ENCODE measurements around the gene AXIN1.
A peak's percentile ranks its signal among the peaks of the same experiment; 100 is the strongest.
"Not testable (repeated sequence)": the region's sequence is repeated elsewhere in the genome, so short reads cannot be mapped to it uniquely, and the experiment has no call there.

AXIN1 gene

GRCh38 chr16:354971-355461 lies 2.5 kb upstream of the AXIN1 start:
- no peak for DNase-seq (ENCODE audit: low spot score)

- DNase-seq (ENCODE audit: low spot score): no peak
These were observed 1.9 kb upstream of the AXIN1 start for GRCh38 chr16:354291-354881.

DNA sequence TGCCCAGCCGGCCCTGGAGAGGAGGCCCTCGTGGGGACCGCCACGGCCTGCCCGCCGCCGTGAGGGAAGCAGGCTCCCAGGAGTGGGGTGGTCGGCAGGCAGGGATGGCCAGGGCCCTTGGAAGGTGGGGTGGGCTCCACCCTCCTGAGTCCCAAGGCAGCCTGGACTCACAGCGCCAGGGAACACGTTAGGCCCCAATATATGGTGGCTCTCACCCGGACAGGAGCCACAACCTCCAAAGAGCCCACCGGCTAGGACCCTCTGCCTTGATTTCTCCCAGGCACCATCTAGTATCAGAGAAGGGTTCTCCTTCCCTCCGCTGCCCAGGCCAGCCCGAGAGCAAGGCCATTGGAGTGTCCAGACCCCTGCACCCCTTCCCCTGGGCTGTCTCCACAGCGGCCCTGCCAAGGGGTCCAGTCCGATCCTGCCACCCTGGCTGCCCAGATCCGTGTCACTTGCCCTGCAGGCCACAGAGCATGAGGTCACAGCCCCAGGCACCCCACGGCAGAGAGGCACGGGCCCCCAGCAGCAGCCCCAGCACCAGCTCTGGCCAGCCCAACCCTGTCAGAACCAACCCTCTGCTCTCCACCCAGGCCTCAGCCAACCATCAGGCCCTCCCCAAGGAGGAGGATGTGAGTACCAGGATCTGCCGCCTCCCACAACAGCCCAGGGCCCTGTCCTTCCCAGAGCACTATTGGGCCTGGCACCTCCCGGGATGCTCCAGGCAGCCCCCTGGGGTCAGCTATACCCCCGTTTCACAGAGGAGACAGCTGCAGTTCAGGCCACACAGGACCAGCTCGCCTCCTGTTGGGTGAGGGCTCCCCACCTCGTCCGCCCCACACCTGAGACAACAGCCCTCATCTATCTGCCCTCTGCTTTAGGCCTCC lies 1.1 kb upstream of the AXIN1 start:
- peak; percentile 21 for DNase-seq (ENCODE audit: low spot score)

DNA sequence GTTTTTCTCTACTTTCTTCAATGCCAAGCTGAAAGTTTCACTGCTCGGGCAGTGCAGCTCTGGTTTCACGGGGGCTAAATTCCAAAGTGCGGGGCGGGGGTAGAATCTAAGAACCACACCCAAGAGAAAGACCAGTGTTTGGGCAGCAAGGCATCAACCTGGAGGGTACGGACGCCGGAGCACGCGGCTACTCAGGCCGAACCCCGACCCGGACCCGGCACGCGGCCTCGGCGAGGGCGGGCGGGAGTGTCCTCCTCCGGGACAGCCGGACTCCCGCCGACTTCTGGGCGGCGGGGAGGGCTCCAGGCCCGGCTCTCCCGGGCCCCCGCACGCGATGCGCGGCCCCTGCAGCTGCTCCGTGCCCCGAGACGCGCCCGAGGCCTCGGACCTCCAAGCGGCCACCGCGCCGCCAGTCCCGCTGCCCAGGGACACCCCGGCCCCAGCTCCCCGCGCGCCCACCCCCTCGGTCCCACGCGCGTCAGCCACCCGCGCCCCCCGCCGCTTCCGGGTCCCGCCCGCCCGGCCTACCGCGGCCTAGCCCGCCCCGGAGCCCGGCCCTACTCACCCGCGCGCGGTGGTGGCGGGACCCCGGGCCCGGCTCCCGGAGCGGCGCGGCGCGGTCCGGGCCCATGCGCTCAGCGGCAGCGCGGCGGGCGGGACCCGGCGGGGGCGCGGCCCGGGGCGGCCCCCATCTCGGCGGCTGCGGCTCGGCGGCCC lies 561 bp downstream of the AXIN1 start:
- DNase-seq (ENCODE audit: low spot score): no peak

DNA sequence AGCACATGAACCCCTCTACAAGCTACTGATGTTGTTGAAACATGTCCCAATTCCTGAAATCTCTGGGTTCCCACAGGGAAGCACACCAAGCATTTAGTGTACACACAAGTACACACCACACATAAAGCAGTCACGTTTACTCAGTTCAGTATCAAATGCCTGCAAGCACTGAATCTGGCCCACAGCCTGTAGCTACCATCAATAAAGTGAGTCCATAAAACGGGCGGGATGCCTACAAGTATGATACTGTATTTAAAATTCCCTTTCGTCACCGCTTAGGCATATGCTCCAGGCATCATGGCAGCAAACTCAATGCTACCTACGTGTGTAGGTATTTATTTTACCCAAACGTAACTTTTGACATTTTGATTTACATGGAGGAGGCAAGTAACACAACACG lies 2.3 kb downstream of the AXIN1 start:
- DNase-seq (ENCODE audit: low spot score): no peak

- DNase-seq (ENCODE audit: low spot score): no peak
These were observed 3.3 kb downstream of the AXIN1 start for GRCh38 chr16:349211-349610.

DNA sequence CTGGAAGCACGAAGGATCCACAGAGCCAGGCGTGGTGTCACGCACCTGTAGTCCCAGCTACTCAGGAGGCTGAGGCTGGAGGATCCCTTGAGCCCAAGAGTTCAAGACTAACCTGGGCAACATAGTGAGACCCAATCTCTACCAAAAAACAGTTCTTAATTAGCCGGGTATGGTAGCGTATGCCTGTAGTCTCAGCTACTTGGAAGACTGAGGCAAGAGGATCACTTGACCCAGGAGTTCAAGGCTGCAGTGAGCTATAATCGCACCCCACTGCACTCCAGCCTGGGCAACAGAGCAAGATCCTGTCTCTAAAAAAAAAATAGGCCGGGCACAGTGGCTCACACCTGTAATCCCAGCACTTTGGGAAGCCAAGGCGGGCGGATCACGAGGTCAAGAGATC lies 4.0 kb downstream of the AXIN1 start:
- DNase-seq (ENCODE audit: low spot score): not testable (repeated sequence)

DNA sequence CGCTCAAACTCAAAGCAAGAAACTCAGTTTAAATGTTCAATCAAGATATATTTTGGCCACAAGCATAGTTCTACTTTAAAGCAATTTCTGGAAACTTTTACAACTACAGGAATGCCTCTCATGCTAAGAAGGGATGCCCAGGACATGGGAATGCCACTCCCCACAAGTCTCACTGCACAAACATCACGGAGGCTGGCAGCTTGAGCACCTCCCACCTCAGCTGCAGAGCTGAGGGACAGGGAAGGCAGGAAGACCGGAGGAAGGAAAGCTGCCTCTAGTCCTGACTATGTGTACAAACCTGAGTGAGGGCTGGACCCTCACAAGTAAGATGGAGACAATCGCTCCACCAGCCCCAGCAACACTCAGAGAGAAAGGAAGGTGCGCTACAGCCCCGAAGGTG lies 5.3 kb downstream of the AXIN1 start:
- DNase-seq (ENCODE audit: low spot score): no peak

- no peak for DNase-seq (ENCODE audit: low spot score)
These were observed 5.9 kb downstream of the AXIN1 start for GRCh38 chr16:346587-346986.

DNA sequence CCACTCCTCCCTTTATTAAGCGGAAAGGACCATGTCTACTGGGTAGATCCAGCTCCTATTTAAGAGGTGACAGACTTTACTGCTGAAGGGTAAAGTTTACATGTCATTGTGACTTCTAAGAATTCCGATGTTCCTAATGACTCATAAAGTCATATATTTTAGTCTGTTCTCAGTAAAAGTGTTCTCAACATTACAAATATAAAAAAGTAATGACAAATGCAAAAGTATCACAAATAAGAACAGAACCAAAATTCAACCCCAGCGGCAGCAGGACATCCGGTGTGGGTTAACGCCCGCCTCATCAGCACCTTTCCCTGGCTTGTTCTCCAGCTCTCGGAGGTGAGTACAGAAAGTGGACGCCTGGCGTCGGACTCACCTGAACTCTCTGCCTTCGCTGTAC lies 6.8 kb downstream of the AXIN1 start:
- DNase-seq (ENCODE audit: low spot score): no peak

DNA sequence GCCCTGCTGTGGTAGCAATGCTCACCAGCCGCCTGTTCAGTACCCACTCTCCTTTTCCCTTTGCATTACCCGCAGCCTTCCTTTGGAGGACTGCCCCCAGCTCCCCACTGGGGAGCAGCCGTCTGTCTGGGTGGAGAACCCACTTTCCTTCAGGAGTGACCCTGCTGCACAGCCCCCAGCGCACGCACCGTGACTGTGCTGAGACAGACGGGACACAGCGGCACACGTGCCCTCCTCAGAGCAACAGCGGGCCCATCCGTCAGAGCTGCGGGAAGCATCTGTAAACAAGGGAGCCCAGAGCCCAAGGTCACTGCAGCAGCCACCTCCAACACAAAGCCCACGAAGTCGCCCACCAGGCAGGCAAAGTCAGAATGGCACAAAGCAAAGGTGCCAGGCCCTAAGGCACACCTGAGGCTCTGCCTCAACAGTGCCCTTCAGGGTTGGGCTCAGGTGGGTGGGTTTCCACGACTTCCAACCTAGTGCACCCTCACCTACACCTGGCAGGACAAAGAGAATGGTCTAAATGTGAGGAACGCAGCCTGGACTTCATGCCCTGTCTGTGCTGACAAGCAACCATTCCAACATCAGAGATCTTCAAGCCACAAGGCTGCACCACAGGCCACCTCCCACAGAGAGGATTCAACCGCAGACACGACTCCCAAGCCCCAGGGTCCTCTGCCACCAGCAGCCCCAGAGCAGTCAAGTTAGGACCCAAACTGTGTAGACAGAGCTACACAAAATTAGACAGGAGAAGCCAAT lies 9.9 kb downstream of the AXIN1 start:
- no peak for DNase-seq (ENCODE audit: low spot score)

DNA sequence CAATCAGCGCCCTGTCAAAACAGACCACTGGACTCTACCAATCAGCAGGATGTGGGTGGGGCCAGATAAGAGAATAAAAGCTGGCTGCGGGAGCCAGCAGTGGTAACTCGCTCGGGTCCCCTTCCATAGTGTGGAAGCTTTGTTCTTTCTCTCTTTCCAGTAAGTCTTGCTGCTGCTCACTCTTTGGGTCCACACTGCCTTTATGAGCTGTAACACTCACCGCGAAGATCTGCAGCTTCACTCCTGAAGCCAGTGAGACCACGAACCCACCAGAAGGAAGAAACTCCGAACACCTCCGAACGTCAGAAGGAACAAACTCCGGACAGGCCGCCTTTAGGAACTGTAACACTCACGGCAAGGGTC lies 10.6 kb downstream of the AXIN1 start:
- DNase-seq (ENCODE audit: low spot score): not testable (repeated sequence)

GRCh38 chr16:341095-341973 lies 11.2 kb downstream of the AXIN1 start:
- not testable (repeated sequence) for DNase-seq (ENCODE audit: low spot score)

DNA sequence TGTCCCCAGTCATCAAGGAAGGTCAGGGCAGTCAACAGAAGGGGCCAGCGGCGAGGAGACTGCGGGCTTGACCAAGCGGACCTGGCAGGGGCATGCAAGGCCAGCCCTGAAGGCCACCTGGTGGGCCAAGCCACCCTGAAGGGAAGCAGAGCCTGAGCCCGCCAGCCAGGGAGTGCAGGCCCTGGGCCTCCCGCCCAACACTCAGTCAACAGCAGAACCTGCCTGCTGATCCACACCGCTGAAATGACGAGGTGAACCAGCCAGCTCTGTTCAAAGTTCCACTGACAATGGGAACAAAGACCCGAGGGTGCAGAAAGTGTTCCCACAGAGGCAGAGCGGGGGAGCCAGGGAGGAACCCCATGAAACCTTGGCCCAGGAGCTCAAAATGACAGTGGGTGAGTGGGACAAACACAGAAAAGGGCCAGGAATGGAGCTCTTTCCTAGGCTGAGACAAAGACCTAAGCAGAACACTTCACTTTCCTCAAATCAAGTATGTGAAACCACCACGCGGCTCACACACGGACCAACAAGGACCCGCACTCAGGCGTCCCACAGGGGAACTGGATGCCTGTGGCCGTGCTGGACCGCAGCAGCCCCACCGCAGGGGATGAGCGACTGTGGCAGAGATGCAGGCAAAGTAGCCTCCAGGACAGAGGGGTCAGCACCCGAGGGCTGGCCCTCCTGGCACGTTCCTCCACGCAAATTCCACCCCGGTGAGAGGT lies 12.0 kb downstream of the AXIN1 start:
- DNase-seq (ENCODE audit: low spot score): no peak

- DNase-seq (ENCODE audit: low spot score): no peak
These were observed 12.8 kb downstream of the AXIN1 start for GRCh38 chr16:339680-340079.

DNA sequence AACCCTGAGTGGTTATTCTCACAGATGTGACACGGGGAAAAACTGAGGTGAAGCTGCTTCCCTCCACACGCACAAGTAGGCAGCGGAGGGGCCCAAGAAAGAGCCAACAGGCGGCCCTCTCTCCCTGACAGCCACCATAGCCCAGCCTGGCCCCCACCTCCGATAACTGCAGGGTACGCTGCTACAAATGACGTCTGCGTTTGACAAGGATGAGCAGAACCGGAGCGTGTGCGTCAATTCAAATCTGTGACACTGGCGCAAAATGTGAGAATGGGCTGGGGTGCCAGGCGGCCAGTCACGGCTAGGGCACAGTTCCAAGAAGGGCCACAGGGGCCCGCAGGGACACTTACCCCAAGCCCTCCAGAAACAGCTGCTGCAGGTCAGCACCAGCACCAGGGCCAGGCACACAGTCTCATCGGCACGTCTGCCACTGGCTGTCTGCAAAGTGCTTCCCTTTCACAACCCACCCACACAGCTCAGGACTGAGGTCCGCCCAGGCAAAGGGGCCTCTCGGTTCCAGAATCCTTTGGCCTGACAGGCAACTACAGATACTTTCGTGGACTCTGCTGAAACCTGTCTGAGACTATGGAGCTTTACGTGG lies 14.4 kb downstream of the AXIN1 start:
- DNase-seq (ENCODE audit: low spot score): no peak

- DNase-seq (ENCODE audit: low spot score): no peak
These were observed 15.1 kb downstream of the AXIN1 start for GRCh38 chr16:337437-337836.

DNA sequence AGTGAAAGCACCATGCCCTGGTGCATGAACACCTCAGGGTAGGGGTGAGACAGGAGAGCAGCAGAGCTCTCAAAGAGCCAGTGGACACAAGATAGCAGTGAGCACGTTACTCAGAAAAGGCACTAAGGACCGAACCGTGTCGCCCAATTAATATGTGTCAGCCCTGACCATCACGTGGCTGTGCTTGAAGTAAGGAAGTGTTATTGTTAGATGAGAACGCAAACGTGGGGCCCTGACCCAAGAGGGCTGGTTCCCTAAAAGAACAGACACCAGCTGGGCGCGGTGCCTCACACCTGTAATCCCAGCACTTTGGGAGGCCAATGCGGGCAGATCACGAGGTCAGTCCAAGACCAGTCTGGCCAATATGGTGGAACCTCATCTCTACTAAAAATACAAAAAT lies 16.3 kb downstream of the AXIN1 start:
- no peak for DNase-seq (ENCODE audit: low spot score)

DNA sequence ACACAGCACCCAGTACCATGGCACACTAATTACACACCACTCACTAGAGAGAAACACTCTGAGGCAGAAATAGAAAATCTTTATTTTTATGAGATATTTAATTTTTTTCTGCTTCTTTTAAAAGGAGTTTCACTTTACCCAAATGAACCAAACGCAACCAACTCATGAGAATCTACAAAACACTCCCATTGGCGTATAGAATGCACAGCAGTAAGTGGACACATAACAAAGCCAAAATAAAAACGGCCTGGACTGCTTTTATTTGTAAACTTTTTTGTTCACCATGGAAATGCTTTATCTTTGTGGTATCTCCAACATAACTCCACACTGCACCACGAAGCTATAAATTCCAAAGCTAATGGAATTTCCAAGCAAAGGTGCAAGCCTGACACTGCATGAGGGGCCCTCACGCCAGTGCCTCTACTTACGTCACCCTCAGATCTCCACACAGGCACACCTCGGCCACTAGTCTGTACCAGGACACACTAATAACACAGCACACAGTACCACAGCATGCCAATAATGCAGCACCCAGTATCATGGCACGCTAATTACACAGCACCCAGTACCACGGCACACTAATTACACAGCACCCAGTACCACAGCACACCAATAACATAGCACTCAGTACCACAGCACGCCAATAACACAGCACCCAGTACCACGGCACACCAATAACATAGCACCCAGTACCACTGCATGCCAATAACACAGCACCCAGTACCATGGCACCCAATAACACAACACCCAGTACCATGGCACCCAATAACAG lies 17.5 kb downstream of the AXIN1 start:
- not testable (repeated sequence) for DNase-seq (ENCODE audit: low spot score)

Measured in SK-N-DZ (cell line).